CD14-positive monocyte (primary cell): Measurements from ENCODE around the gene SNX1. TPM values are rescaled to one million over a fixed set of nuclear protein-coding genes. Genes with fewer than 3 reads are reported as not detected.
A peak's percentile ranks its signal among the peaks of the same experiment; 100 is the strongest.

Experiments used
- DNase-seq, 3 donors: peaks; one replicate each; pipeline ENCODE4 v3.0.0-alpha.2; 2011 to 2022
- H2AFZ ChIP-seq: 2 replicates; pipeline ENCODE4 v1.6.0; 2012; ENCODE audit warnings: mild to moderate bottlenecking, low read depth, low read length, inconsistent platforms; ENCODE audit not compliant: insufficient read depth, poor library complexity, severe bottlenecking
- H3K27ac ChIP-seq, 2 donors: 1 replicate in 1 of 2; 2 replicates in 1 of 2; pipeline ENCODE4 v1.5.1; 2012 to 2013; ENCODE audit warnings: low read length in 2 of 2, control low read depth in 1 of 2, inconsistent platforms in 1 of 2, low read depth in 1 of 2, mild to moderate bottlenecking in 1 of 2
- H3K27me3 ChIP-seq, 2 donors: one replicate each; pipeline versions ENCODE4 v1.6.0 to v1.6.1; 2011 to 2013; ENCODE audit warnings: low read length in 2 of 2; ENCODE audit not compliant: control insufficient read depth in 2 of 2, insufficient read depth in 2 of 2
- H3K36me3 ChIP-seq, 2 donors: replicated peaks in 1 of 2; 1 replicate in 1 of 2; 2 replicates in 1 of 2; pipeline versions ENCODE4 v1.5.1 to v1.6.1; 2012 to 2013; ENCODE audit warnings: low read length in 2 of 2, control low read depth in 1 of 2, inconsistent platforms in 1 of 2, mild to moderate bottlenecking in 1 of 2; ENCODE audit not compliant: insufficient read depth in 2 of 2, control insufficient read depth in 1 of 2
- H3K4me1 ChIP-seq, 2 donors: 1 replicate in 1 of 2; 2 replicates in 1 of 2; pipeline versions ENCODE4 v1.5.1 to v1.6.1; 2012 to 2013; ENCODE audit warnings: low read length in 2 of 2, control low read depth in 1 of 2, inconsistent platforms in 1 of 2, mild to moderate bottlenecking in 1 of 2, moderate library complexity in 1 of 2; ENCODE audit not compliant: insufficient read depth in 2 of 2, control insufficient read depth in 1 of 2
- H3K4me2 ChIP-seq: replicated peaks from 2 replicates; pipeline ENCODE3; 2012; ENCODE audit warnings: low read length, moderate library complexity, mild to moderate bottlenecking; ENCODE audit not compliant: poor library complexity, severe bottlenecking; ENCODE audit errors: extremely low read depth
- H3K4me3 ChIP-seq, 3 experiments: fragments of 200-600 bp in 1 of 3; sonication (generic) in 1 of 3; replicated peaks in 1 of 3; 1 replicate in 2 of 3; 2 replicates in 1 of 3; pipeline ENCODE4 v1.5.1; 2011 to 2013; ENCODE audit warnings: low read length in 3 of 3, mild to moderate bottlenecking in 3 of 3, control low read depth in 2 of 3, low read depth in 2 of 3, inconsistent platforms in 1 of 3, moderate library complexity in 1 of 3
- H3K79me2 ChIP-seq: 2 replicates; pipeline ENCODE4 v1.6.0; 2012; ENCODE audit warnings: mild to moderate bottlenecking, control low read depth, inconsistent platforms, low read length, moderate library complexity; ENCODE audit not compliant: insufficient read depth
- H3K9ac ChIP-seq: 2 replicates; pipeline ENCODE4 v1.6.0; 2017; ENCODE audit warnings: low read length, mild to moderate bottlenecking; ENCODE audit not compliant: insufficient read depth, poor library complexity, severe bottlenecking
- H3K9me3 ChIP-seq, 2 donors: replicated peaks in 1 of 2; 1 replicate in 1 of 2; 2 replicates in 1 of 2; pipeline versions ENCODE4 v1.5.1 to v1.6.1; 2012 to 2013; ENCODE audit warnings: low read length in 2 of 2, control low read depth in 1 of 2; ENCODE audit not compliant: control insufficient read depth in 1 of 2, insufficient read depth in 1 of 2
- H4K20me1 ChIP-seq: 2 replicates; pipeline ENCODE4 v1.6.0; 2012; ENCODE audit warnings: mild to moderate bottlenecking, low read length, control low read depth, moderate library complexity; ENCODE audit not compliant: insufficient read depth
- H3K27ac Mint-ChIP-seq, 7 donors: one replicate each; pipeline ENCODE4 v1.8.0; 2020; ENCODE audit warnings: mild to moderate bottlenecking in 7 of 7, mixed read lengths in 7 of 7, moderate library complexity in 6 of 7, inconsistent platforms in 2 of 7
- H3K27me3 Mint-ChIP-seq, 3 donors: one replicate each; pipeline ENCODE4 v1.8.0; 2021 to 2022; ENCODE audit warnings: low read depth in 3 of 3, mild to moderate bottlenecking in 3 of 3, mixed read lengths in 3 of 3, moderate library complexity in 3 of 3, inconsistent platforms in 1 of 3
- H3K36me3 Mint-ChIP-seq, 2 donors: one replicate each; pipeline ENCODE4 v1.8.0; 2020; ENCODE audit warnings: mixed read lengths in 2 of 2, inconsistent platforms in 1 of 2, mild to moderate bottlenecking in 1 of 2
- H3K4me1 Mint-ChIP-seq: one replicate; pipeline ENCODE4 v1.8.0; 2020; ENCODE audit warnings: mild to moderate bottlenecking, mixed read lengths
- H3K4me3 Mint-ChIP-seq, 2 donors: one replicate each; pipeline ENCODE4 v1.8.0; 2020; ENCODE audit warnings: mild to moderate bottlenecking in 2 of 2, mixed read lengths in 2 of 2, moderate library complexity in 1 of 2
- H3K9me3 Mint-ChIP-seq, 7 donors: one replicate each; pipeline ENCODE4 v1.8.0; 2020 to 2022; ENCODE audit warnings: mixed read lengths in 7 of 7, mild to moderate bottlenecking in 6 of 7, moderate library complexity in 6 of 7, inconsistent platforms in 2 of 7
- WGBS: methylation state at CpG from one replicate; pipeline ENCODE4 v1.1.5; 2013; ENCODE audit warnings: missing lambda C conversion rate; ENCODE audit not compliant: insufficient coverage; 5-methylcytosine and 5-hydroxymethylcytosine counted together
- intact Hi-C, 2 donors: fragments of 100-400 bp; cut with micrococcal nuclease; formaldehyde crosslinking; loops; one replicate each; pipeline versions ENCODE4 v1.15.0 to v1.15.1; 2023
- polyA plus RNA-seq, 3 donors: library from polyadenylated mRNA; depleted of rRNA in 1 of 3; unstranded in 2 of 3; stranded (reverse) in 1 of 3; fragments of 300-500 nt in 2 of 3; fragments of >200 nt in 1 of 3; fragmentation: Illumina TruSeq in 2 of 3; gene quantifications; 1 replicate in 2 of 3; 2 replicates in 1 of 3; pipeline ENCODE4 v1.2.3, GENCODE V29; 2012 to 2021
- TF ChIP-seq, protein P1 (sequence below): fragments of 200-600 bp; IDR thresholded peaks from one replicate; pipeline ENCODE4 v1.8.0; 2022; ENCODE audit warnings: antibody characterized with exemption, mild to moderate bottlenecking

The SNX1 gene
- polyA plus RNA-seq, 3 donors: 104 to 115 (median 115) TPM

GRCh38 chr15:64138331-64138941 is 42.7 kb downstream of the SNX1 start:
- TF ChIP-seq, protein P1, sequence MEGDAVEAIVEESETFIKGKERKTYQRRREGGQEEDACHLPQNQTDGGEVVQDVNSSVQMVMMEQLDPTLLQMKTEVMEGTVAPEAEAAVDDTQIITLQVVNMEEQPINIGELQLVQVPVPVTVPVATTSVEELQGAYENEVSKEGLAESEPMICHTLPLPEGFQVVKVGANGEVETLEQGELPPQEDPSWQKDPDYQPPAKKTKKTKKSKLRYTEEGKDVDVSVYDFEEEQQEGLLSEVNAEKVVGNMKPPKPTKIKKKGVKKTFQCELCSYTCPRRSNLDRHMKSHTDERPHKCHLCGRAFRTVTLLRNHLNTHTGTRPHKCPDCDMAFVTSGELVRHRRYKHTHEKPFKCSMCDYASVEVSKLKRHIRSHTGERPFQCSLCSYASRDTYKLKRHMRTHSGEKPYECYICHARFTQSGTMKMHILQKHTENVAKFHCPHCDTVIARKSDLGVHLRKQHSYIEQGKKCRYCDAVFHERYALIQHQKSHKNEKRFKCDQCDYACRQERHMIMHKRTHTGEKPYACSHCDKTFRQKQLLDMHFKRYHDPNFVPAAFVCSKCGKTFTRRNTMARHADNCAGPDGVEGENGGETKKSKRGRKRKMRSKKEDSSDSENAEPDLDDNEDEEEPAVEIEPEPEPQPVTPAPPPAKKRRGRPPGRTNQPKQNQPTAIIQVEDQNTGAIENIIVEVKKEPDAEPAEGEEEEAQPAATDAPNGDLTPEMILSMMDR: no peak
- Histone ChIP-seq H3K9ac (no peak overlapping the region), H3K27me3 (no peaks in the 10 kb centered on the region), H3K36me3 (peaks cover 76 to 81% of the 10 kb centered on the region in 2 donors), H3K4me1 (peaks cover 0 to 4% of the 10 kb centered on the region in 2 donors), H3K9me3 (no peaks in the 10 kb centered on the region), H3K79me2 (no peaks in the 10 kb centered on the region), H4K20me1 (peaks cover 67% of the 10 kb centered on the region), H3K4me3 (no peak overlapping the region), H2AFZ (no peak overlapping the region), H3K27ac (no peak overlapping the region), H3K4me2 (no peak overlapping the region)
- 94% methylated on average over 2 of the region's 4 CpGs for WGBS
- H3K4me3 Mint-ChIP-seq: no peak overlapping the region
- intact Hi-C loops: no loop called here
- H3K27ac Mint-ChIP-seq: peak overlapping the region in 2 of 7 donors; percentile 59 to 68
- H3K36me3 Mint-ChIP-seq: peaks cover 80 to 88% of the 10 kb centered on the region in 2 donors
- peaks cover 0 to 2% (median 0%) of the 10 kb centered on the region in 7 donors for H3K9me3 Mint-ChIP-seq
- no peaks in the 10 kb centered on the region for H3K4me1 Mint-ChIP-seq
- H3K27me3 Mint-ChIP-seq: peaks cover 0 to 3% (median 0%) of the 10 kb centered on the region in 3 donors
- no peak for DNase-seq

- H3K4me3 Mint-ChIP-seq: no peak overlapping the region
- H3K4me2 ChIP-seq: no peak overlapping the region
- H4K20me1 ChIP-seq: peaks cover 45% of the 10 kb centered on the region
- no peak overlapping the region for H2AFZ ChIP-seq
- H3K27ac ChIP-seq: no peak overlapping the region
- no peaks in the 10 kb centered on the region for H3K79me2 ChIP-seq
- TF ChIP-seq, protein P1: no peak
- H3K36me3 ChIP-seq: peaks cover 67 to 73% of the 10 kb centered on the region in 2 donors
- H3K27me3 Mint-ChIP-seq: peaks cover 0 to 4% (median 0%) of the 10 kb centered on the region in 3 donors
- no peaks in the 10 kb centered on the region for H3K9me3 Mint-ChIP-seq
- peak overlapping the region in 1 of 7 donors; percentile 22 for H3K27ac Mint-ChIP-seq
- H3K9me3 ChIP-seq: no peaks in the 10 kb centered on the region
- 100% methylated on average over 6 of the region's 8 CpGs for WGBS
- no peaks in the 10 kb centered on the region for H3K4me1 Mint-ChIP-seq
- no peak overlapping the region for H3K9ac ChIP-seq
- no peaks in the 10 kb centered on the region for H3K27me3 ChIP-seq
- intact Hi-C loops: no loop called here
- peaks cover 63 to 81% of the 10 kb centered on the region in 2 donors for H3K36me3 Mint-ChIP-seq
- peaks cover 0 to 4% of the 10 kb centered on the region in 2 donors for H3K4me1 ChIP-seq
- no peak for DNase-seq
- H3K4me3 ChIP-seq: no peak overlapping the region
Observed at GRCh38 chr15:64141798-64142512, 46.2 kb downstream of the SNX1 start.
